GM18867 (cell line): ENCODE measurements around the gene TRMT1.

Source experiments
- ATAC-seq: cut with Tn5 transposase; IDR thresholded peaks from one replicate; pipeline ENCODE4 v1.9.1; 2021; ENCODE audit warnings: mild to moderate bottlenecking, moderate library complexity; ENCODE audit not compliant: unreplicated experiment

TRMT1 gene

GRCh38 chr19:13074378-13074777 is 42.2 kb downstream of the TRMT1 start:
- no peak for ATAC-seq

GRCh38 chr19:13073263-13073662 is 43.3 kb downstream of the TRMT1 start:
- no peak for ATAC-seq

GRCh38 chr19:13072188-13072908 is 44.2 kb downstream of the TRMT1 start:
- no peak for ATAC-seq

GRCh38 chr19:13071444-13072187 is 44.9 kb downstream of the TRMT1 start:
- no peak for ATAC-seq

GRCh38 chr19:13070425-13071140 is 46.0 kb downstream of the TRMT1 start:
- no peak for ATAC-seq

GRCh38 chr19:13069415-13070359 is 46.9 kb downstream of the TRMT1 start:
- ATAC-seq = no peak

- ATAC-seq = no peak
Measured at GRCh38 chr19:13068085-13068846, 48.3 kb downstream of the TRMT1 start.

GRCh38 chr19:13066933-13067807 is 49.4 kb downstream of the TRMT1 start:
- ATAC-seq = no peak

GRCh38 chr19:13066226-13066625 is 50.3 kb downstream of the TRMT1 start:
- ATAC-seq = no peak

- ATAC-seq = no peak
Measured at GRCh38 chr19:13064092-13064489, 52.4 kb downstream of the TRMT1 start.

GRCh38 chr19:13063461-13064091 is 53.0 kb downstream of the TRMT1 start:
- ATAC-seq = no peak

GRCh38 chr19:13062317-13062716 is 54.2 kb downstream of the TRMT1 start:
- ATAC-seq = no peak

GRCh38 chr19:13060964-13061927 is 55.3 kb downstream of the TRMT1 start:
- no peak for ATAC-seq

- no peak for ATAC-seq
Measured at GRCh38 chr19:13060233-13060963, 56.1 kb downstream of the TRMT1 start.

GRCh38 chr19:13058951-13059660 is 57.4 kb downstream of the TRMT1 start:
- no peak for ATAC-seq

GRCh38 chr19:13057744-13058143 is 58.8 kb downstream of the TRMT1 start:
- ATAC-seq = no peak
